ENCODE measurements around the gene APOBR. TPM values are rescaled to one million over a fixed set of nuclear protein-coding genes. Genes with fewer than 3 reads are reported as not detected.
A peak's percentile ranks its signal among the peaks of the same experiment; 100 is the strongest.

The APOBR gene
- total and polyA plus RNA-seq, 2 of the 13 experiments (the other 11 are each of a cell fraction or from before 2014, with no cell fraction given), result 0.03 TPM; not detected in 1

- TF ChIP-seq NCOA2 (CRISPR knock-in tag; IDR thresholded peaks at IDR 0.05) (no peak), GFI1 (CRISPR knock-in tag; IDR thresholded peaks at IDR 0.05; ENCODE audit: borderline replicate concordance) (no peak), UBTF (CRISPR knock-in tag; IDR thresholded peaks at IDR 0.05) (peak; percentile 35; the same call in 1 of the 2 replicates), RBFOX2 (IDR thresholded peaks at IDR 0.05; ENCODE audit: low read depth, low read length) (no peak), ZNF749 (CRISPR knock-in tag; IDR thresholded peaks at IDR 0.05; ENCODE audit: borderline replicate concordance) (0 out of 2 replicates have a peak, but pooled peaks have one; percentile 34), ZNF460 (CRISPR knock-in tag; IDR thresholded peaks at IDR 0.05; ENCODE audit: borderline replicate concordance) (peak; percentile 96), SIX1 (CRISPR knock-in tag; IDR thresholded peaks at IDR 0.05; ENCODE audit: borderline replicate concordance) (no peak), ATF7 (IDR thresholded peaks at IDR 0.05) (no peak), ATF7 (CRISPR knock-in tag; IDR thresholded peaks at IDR 0.05) (no peak), ZFY (CRISPR knock-in tag; IDR thresholded peaks at IDR 0.05) (peak; percentile 72), ZNF589 (CRISPR knock-in tag; conservative IDR thresholded peaks at IDR 0.05) (no peak), E2F2 (CRISPR knock-in tag; IDR thresholded peaks at IDR 0.05; ENCODE audit: borderline replicate concordance) (no peak), HMG20B (CRISPR knock-in tag; conservative IDR thresholded peaks at IDR 0.05) (no peak), ZGPAT (CRISPR knock-in tag; IDR thresholded peaks at IDR 0.05) (no peak)
- TF ChIP-seq, protein P1, sequence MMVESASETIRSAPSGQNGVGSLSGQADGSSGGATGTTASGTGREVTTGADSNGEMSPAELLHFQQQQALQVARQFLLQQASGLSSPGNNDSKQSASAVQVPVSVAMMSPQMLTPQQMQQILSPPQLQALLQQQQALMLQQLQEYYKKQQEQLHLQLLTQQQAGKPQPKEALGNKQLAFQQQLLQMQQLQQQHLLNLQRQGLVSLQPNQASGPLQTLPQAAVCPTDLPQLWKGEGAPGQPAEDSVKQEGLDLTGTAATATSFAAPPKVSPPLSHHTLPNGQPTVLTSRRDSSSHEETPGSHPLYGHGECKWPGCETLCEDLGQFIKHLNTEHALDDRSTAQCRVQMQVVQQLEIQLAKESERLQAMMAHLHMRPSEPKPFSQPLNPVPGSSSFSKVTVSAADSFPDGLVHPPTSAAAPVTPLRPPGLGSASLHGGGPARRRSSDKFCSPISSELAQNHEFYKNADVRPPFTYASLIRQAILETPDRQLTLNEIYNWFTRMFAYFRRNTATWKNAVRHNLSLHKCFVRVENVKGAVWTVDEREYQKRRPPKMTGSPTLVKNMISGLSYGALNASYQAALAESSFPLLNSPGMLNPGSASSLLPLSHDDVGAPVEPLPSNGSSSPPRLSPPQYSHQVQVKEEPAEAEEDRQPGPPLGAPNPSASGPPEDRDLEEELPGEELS (CRISPR knock-in tag; IDR thresholded peaks at IDR 0.05), result peak; percentile 59
- TF ChIP-seq, protein P2, sequence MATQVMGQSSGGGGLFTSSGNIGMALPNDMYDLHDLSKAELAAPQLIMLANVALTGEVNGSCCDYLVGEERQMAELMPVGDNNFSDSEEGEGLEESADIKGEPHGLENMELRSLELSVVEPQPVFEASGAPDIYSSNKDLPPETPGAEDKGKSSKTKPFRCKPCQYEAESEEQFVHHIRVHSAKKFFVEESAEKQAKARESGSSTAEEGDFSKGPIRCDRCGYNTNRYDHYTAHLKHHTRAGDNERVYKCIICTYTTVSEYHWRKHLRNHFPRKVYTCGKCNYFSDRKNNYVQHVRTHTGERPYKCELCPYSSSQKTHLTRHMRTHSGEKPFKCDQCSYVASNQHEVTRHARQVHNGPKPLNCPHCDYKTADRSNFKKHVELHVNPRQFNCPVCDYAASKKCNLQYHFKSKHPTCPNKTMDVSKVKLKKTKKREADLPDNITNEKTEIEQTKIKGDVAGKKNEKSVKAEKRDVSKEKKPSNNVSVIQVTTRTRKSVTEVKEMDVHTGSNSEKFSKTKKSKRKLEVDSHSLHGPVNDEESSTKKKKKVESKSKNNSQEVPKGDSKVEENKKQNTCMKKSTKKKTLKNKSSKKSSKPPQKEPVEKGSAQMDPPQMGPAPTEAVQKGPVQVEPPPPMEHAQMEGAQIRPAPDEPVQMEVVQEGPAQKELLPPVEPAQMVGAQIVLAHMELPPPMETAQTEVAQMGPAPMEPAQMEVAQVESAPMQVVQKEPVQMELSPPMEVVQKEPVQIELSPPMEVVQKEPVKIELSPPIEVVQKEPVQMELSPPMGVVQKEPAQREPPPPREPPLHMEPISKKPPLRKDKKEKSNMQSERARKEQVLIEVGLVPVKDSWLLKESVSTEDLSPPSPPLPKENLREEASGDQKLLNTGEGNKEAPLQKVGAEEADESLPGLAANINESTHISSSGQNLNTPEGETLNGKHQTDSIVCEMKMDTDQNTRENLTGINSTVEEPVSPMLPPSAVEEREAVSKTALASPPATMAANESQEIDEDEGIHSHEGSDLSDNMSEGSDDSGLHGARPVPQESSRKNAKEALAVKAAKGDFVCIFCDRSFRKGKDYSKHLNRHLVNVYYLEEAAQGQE (IDR thresholded peaks at IDR 0.05; ENCODE audit: borderline replicate concordance in 1 of 2, low read depth in 1 of 2, low read length in 2 of 2), result no peak
These were observed 17.7 kb downstream of the APOBR start (continued) for GRCh38 chr16:28511801-28512789.

Measured in HepG2 (cell line).